H7 (cell line): ENCODE measurements around the gene IFT43. TPM values are rescaled to one million over a fixed set of nuclear protein-coding genes. Genes with fewer than 3 reads are reported as not detected.
A peak's percentile ranks its signal among the peaks of the same experiment; 100 is the strongest.

Experiments
- DNase-seq: peaks from one replicate; pipeline ENCODE4 v3.0.0; 2012
- H3K27me3 ChIP-seq: 2 replicates; pipeline ENCODE4 v1.6.0; 2011; ENCODE audit warnings: mild to moderate bottlenecking, low read length; ENCODE audit not compliant: control insufficient read depth, insufficient read depth
- H3K36me3 ChIP-seq: replicated peaks from 2 replicates; pipeline ENCODE4 v1.5.1; 2011; ENCODE audit warnings: low read length; ENCODE audit not compliant: control insufficient read depth, insufficient read depth
- H3K4me3 ChIP-seq: 2 replicates; pipeline ENCODE4 v1.5.1; 2011; ENCODE audit warnings: low read depth, mild to moderate bottlenecking, control low read depth, low read length, moderate library complexity; ENCODE audit not compliant: insufficient read depth
- total RNA-seq: library from RNA; depleted of rRNA; stranded (reverse); fragments of >200 nt; shearing (Covaris generic); gene quantifications from 2 replicates; pipeline ENCODE4 v1.2.3, GENCODE V29; 2014

The IFT43 gene
- total RNA-seq, 1 experiment from 2014 or later = 24.6 TPM

GRCh38 chr14:76109087-76109880 lies 123.7 kb downstream of the IFT43 start:
- DNase-seq = no peak
- no peaks in the 10 kb centered on the region; the same call in 1 of the 2 replicates for H3K27me3 ChIP-seq
- H3K36me3 ChIP-seq = no peaks in the 10 kb centered on the region; the same call in 1 of the 2 replicates
- H3K4me3 ChIP-seq = no peak overlapping the region

- no peaks in the 10 kb centered on the region; the same call in 1 of the 2 replicates for H3K27me3 ChIP-seq
- no peaks in the 10 kb centered on the region; the same call in 1 of the 2 replicates for H3K36me3 ChIP-seq
- H3K4me3 ChIP-seq = no peak overlapping the region
- peak; percentile 79 for DNase-seq
Measured at GRCh38 chr14:76112889-76113624, 127.5 kb downstream of the IFT43 start.

GRCh38 chr14:76113691-76114090 lies 128.1 kb downstream of the IFT43 start:
- peak; percentile 63 for DNase-seq
- no peaks in the 10 kb centered on the region; the same call in 1 of the 2 replicates for H3K36me3 ChIP-seq
- no peaks in the 10 kb centered on the region; the same call in 1 of the 2 replicates for H3K27me3 ChIP-seq
- H3K4me3 ChIP-seq = no peak overlapping the region

- H3K4me3 ChIP-seq = no peak overlapping the region
- no peaks in the 10 kb centered on the region; the same call in 1 of the 2 replicates for H3K36me3 ChIP-seq
- H3K27me3 ChIP-seq = no peaks in the 10 kb centered on the region; the same call in 1 of the 2 replicates
- DNase-seq = peak; percentile 73
Measured at GRCh38 chr14:76115010-76115422, 129.5 kb downstream of the IFT43 start.

GRCh38 chr14:76117789-76118484 lies 132.4 kb downstream of the IFT43 start:
- Histone ChIP-seq H3K36me3 (no peaks in the 10 kb centered on the region; the same call in 1 of the 2 replicates), H3K27me3 (no peaks in the 10 kb centered on the region; the same call in 1 of the 2 replicates)

GRCh38 chr14:76118594-76118993 lies 133.0 kb downstream of the IFT43 start:
- H3K4me3 ChIP-seq = no peak overlapping the region
- no peak for DNase-seq
- no peaks in the 10 kb centered on the region; the same call in 1 of the 2 replicates for H3K27me3 ChIP-seq
- H3K36me3 ChIP-seq = no peaks in the 10 kb centered on the region

More at GRCh38 chr14:76117789-76118484, 132.4 kb downstream of the IFT43 start:
- DNase-seq = no peak
- no peak overlapping the region for H3K4me3 ChIP-seq

- no peaks in the 10 kb centered on the region for H3K27me3 ChIP-seq
- no peaks in the 10 kb centered on the region for H3K36me3 ChIP-seq
- DNase-seq = no peak
Measured at GRCh38 chr14:76121089-76121748, 135.7 kb downstream of the IFT43 start.

GRCh38 chr14:76123426-76124225 lies 138.1 kb downstream of the IFT43 start:
- Histone ChIP-seq H3K27me3 (no peaks in the 10 kb centered on the region), H3K4me3 (no peak overlapping the region), H3K36me3 (no peaks in the 10 kb centered on the region)
- no peak for DNase-seq

More at GRCh38 chr14:76121089-76121748, 135.7 kb downstream of the IFT43 start:
- no peak overlapping the region for H3K4me3 ChIP-seq

- Histone ChIP-seq H3K36me3 (no peaks in the 10 kb centered on the region), H3K4me3 (no peak overlapping the region), H3K27me3 (peaks cover 4% of the 10 kb centered on the region; the same call in 1 of the 2 replicates)
- no peak for DNase-seq
Measured at GRCh38 chr14:76125511-76125910, 139.9 kb downstream of the IFT43 start.

- H3K36me3 ChIP-seq = no peaks in the 10 kb centered on the region
- DNase-seq = no peak
- peaks cover 5% of the 10 kb centered on the region; the same call in 1 of the 2 replicates for H3K27me3 ChIP-seq
- H3K4me3 ChIP-seq = no peak overlapping the region
Measured at GRCh38 chr14:76126076-76126475, 140.5 kb downstream of the IFT43 start.

GRCh38 chr14:76129851-76130576 lies 144.5 kb downstream of the IFT43 start:
- no peak overlapping the region for H3K4me3 ChIP-seq
- H3K36me3 ChIP-seq = no peaks in the 10 kb centered on the region
- peaks cover 17% of the 10 kb centered on the region for H3K27me3 ChIP-seq
- DNase-seq = no peak

GRCh38 chr14:76131071-76131965 lies 145.8 kb downstream of the IFT43 start:
- H3K27me3 ChIP-seq = peaks cover 19% of the 10 kb centered on the region
- peak; percentile 72 for DNase-seq

More at GRCh38 chr14:76131071-76131965, 145.8 kb downstream of the IFT43 start:
- H3K36me3 ChIP-seq = no peaks in the 10 kb centered on the region
- H3K4me3 ChIP-seq = no peak overlapping the region
